ENCODE results near the gene PASK. TPM values are rescaled to one million over a fixed set of nuclear protein-coding genes. Genes with fewer than 3 reads are reported as not detected.

Gene PASK
- total RNA-seq, 1 experiment from 2014 or later, result 51.6 TPM

- H3K27me3 ChIP-seq (ENCODE audit: control insufficient read depth, insufficient read depth, low read length), result no peaks in the 10 kb centered on the region
- intact Hi-C loops (cut with micrococcal nuclease; ENCODE audit: unreplicated experiment), result no loop called here
- no peak overlapping the region for H3K4me3 ChIP-seq (ENCODE audit: low read depth in 2 of 2, low read length in 2 of 2)
- DNase-seq (ENCODE audit: low read depth, low spot score), result no peak
- no peak overlapping the region for H3K27ac ChIP-seq (ENCODE audit: low read length)
- no peak for ATAC-seq
- H3K4me1 ChIP-seq (ENCODE audit: control insufficient read depth, insufficient read depth, low read length), result peaks cover 11% of the 10 kb centered on the region
- TF ChIP-seq SIN3A (IDR thresholded peaks at IDR 0.05; ENCODE audit: borderline replicate concordance, insufficient read depth, low read depth, low read length), result no peak
- TF ChIP-seq POLR2AphosphoS5 (IDR thresholded peaks at IDR 0.05; ENCODE audit: low read depth, low read length), result no peak
- no peak for TF ChIP-seq REST (IDR thresholded peaks at IDR 0.05; ENCODE audit: insufficient read depth in 1 of 2, low read depth in 2 of 2, low read length in 1 of 2)
- no peak for TF ChIP-seq TCF7L2 (IDR thresholded peaks at IDR 0.05; ENCODE audit: low read depth, low read length)
- TF ChIP-seq, protein P1, sequence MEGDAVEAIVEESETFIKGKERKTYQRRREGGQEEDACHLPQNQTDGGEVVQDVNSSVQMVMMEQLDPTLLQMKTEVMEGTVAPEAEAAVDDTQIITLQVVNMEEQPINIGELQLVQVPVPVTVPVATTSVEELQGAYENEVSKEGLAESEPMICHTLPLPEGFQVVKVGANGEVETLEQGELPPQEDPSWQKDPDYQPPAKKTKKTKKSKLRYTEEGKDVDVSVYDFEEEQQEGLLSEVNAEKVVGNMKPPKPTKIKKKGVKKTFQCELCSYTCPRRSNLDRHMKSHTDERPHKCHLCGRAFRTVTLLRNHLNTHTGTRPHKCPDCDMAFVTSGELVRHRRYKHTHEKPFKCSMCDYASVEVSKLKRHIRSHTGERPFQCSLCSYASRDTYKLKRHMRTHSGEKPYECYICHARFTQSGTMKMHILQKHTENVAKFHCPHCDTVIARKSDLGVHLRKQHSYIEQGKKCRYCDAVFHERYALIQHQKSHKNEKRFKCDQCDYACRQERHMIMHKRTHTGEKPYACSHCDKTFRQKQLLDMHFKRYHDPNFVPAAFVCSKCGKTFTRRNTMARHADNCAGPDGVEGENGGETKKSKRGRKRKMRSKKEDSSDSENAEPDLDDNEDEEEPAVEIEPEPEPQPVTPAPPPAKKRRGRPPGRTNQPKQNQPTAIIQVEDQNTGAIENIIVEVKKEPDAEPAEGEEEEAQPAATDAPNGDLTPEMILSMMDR (IDR thresholded peaks at IDR 0.05), result no peak
- ChIA-PET CTCF (no interaction called here), POLR2A (no interaction called here)
- BruUV-seq (replicated peaks), result no TSS peak
- in situ Hi-C loops (cut with HindIII; ENCODE audit: low pct_unique_long_range_greater_than_20kb, low sequenced_read_pairs), result no loop called here
- H3K9me3 ChIP-seq (ENCODE audit: control insufficient read depth, insufficient read depth, low read depth, low read length), result no peaks in the 10 kb centered on the region
- H3K36me3 ChIP-seq (ENCODE audit: control insufficient read depth, insufficient read depth, low read length), result peaks cover 4% of the 10 kb centered on the region; the same call in 1 of the 2 replicates
Observed at GRCh38 chr2:241146286-241146685, 3.0 kb downstream of the PASK start.

- DNase-seq (ENCODE audit: low read depth, low spot score) (no peak), ATAC-seq (no peak)
- intact Hi-C loops (cut with micrococcal nuclease; ENCODE audit: unreplicated experiment), result no loop called here
- no peak for TF ChIP-seq SIN3A (IDR thresholded peaks at IDR 0.05; ENCODE audit: borderline replicate concordance, insufficient read depth, low read depth, low read length)
- TF ChIP-seq POLR2AphosphoS5 (IDR thresholded peaks at IDR 0.05; ENCODE audit: low read depth, low read length), result no peak
- TF ChIP-seq, protein P1 (IDR thresholded peaks at IDR 0.05), result no peak
- TF ChIP-seq TCF7L2 (IDR thresholded peaks at IDR 0.05; ENCODE audit: low read depth, low read length), result no peak
- no peak for TF ChIP-seq REST (IDR thresholded peaks at IDR 0.05; ENCODE audit: insufficient read depth in 1 of 2, low read depth in 2 of 2, low read length in 1 of 2)
- H3K27ac ChIP-seq (ENCODE audit: low read length), result no peak overlapping the region
- POLR2A ChIA-PET, result interaction anchor here (0.6 kb wide), 2 partner anchors 37 to 363 kb away, joined by 3 read pairs; no protein-coding TSS in a partner anchor
- H3K9me3 ChIP-seq (ENCODE audit: control insufficient read depth, insufficient read depth, low read depth, low read length), result no peaks in the 10 kb centered on the region
- no peaks in the 10 kb centered on the region for H3K27me3 ChIP-seq (ENCODE audit: control insufficient read depth, insufficient read depth, low read length)
- in situ Hi-C loops (cut with HindIII; ENCODE audit: low pct_unique_long_range_greater_than_20kb, low sequenced_read_pairs), result no loop called here
- BruUV-seq (replicated peaks), result no TSS peak
- CTCF ChIA-PET, result no interaction called here
- H3K36me3 ChIP-seq (ENCODE audit: control insufficient read depth, insufficient read depth, low read length), result no peaks in the 10 kb centered on the region
- H3K4me3 ChIP-seq (ENCODE audit: low read depth in 2 of 2, low read length in 2 of 2), result no peak overlapping the region
- no peaks in the 10 kb centered on the region for H3K4me1 ChIP-seq (ENCODE audit: control insufficient read depth, insufficient read depth, low read length)
Observed at GRCh38 chr2:241142593-241142992, 6.7 kb downstream of the PASK start.
